ENCODE data around the gene HERPUD1. TPM values are rescaled to one million over a fixed set of nuclear protein-coding genes. Genes with fewer than 3 reads are reported as not detected.

The HERPUD1 gene
- total and polyA plus RNA-seq, 4 donors = 77.2 to 245 (median 132) TPM

DNA sequence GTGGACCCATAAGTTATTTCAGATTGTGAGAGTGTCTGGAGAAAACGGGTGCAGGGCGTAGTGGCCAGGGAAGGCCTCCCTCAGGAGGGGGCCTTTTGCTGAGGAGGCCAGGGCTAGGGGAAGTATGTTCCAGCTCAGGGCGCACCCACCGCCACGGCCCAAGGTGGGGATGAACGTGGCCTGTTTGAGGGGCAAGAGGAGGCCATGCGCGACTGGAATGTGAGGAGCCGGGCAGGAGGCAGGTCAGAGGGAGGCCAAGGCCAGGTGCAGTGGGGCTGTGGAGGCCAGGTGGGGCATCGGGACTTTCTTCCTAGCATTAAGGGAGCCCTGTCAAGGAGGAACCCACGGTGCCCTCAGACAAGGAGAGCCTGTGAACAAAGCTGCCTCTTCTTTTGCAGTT lies 40.3 kb upstream of the HERPUD1 start:
- H3K9me3 ChIP-seq (ENCODE audit: control insufficient read depth, insufficient read depth, low read length) = no peaks in the 10 kb centered on the region
- H3K27ac ChIP-seq (ENCODE audit: low read depth, low read length) = no peak overlapping the region
- 66% methylated on average over 11 of the region's 11 CpGs for WGBS (ENCODE audit: insufficient coverage)
- H3K27me3 ChIP-seq (ENCODE audit: control insufficient read depth, insufficient read depth, low read length) = no peaks in the 10 kb centered on the region
- H3K4me1 ChIP-seq (ENCODE audit: control insufficient read depth, insufficient read depth, low read length) = no peaks in the 10 kb centered on the region
- H3K4me3 ChIP-seq (ENCODE audit: low read depth, low read length) = no peak overlapping the region
- DNase-seq (ENCODE audit: low read depth in 4 of 6, low spot score in 6 of 6) = no peak
- H3K36me3 ChIP-seq (ENCODE audit: control insufficient read depth, insufficient read depth, low read length) = no peaks in the 10 kb centered on the region

DNA sequence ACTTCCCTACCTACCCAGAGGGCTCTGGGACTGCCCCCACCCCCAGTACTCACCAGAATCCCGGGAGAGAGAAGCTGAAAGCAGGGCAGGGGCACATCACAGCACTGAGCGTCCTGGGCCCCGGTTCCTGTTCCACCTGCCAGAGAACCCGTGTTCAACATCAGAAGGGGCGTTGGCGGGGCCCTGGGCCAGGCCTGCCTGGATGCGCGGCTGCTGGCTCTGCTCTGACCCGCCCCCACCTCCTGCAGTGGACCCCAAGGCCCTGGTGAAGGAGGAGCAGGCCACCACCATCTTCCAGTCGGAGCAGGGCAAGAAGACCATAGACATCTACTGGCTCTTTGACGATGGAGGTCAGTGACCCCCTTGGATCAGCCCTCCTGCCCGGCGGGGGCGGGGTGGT lies 39.2 kb upstream of the HERPUD1 start:
- Histone ChIP-seq H3K4me3 (ENCODE audit: low read depth, low read length) (no peak overlapping the region), H3K36me3 (ENCODE audit: control insufficient read depth, insufficient read depth, low read length) (no peaks in the 10 kb centered on the region), H3K27ac (ENCODE audit: low read depth, low read length) (no peak overlapping the region), H3K4me1 (ENCODE audit: control insufficient read depth, insufficient read depth, low read length) (no peaks in the 10 kb centered on the region), H3K9me3 (ENCODE audit: control insufficient read depth, insufficient read depth, low read length) (no peaks in the 10 kb centered on the region), H3K27me3 (ENCODE audit: control insufficient read depth, insufficient read depth, low read length) (no peaks in the 10 kb centered on the region)
- DNase-seq (ENCODE audit: low read depth in 4 of 6, low spot score in 6 of 6) = no peak
- WGBS (ENCODE audit: insufficient coverage) = 86% methylated on average over 14 of the region's 14 CpGs

DNA sequence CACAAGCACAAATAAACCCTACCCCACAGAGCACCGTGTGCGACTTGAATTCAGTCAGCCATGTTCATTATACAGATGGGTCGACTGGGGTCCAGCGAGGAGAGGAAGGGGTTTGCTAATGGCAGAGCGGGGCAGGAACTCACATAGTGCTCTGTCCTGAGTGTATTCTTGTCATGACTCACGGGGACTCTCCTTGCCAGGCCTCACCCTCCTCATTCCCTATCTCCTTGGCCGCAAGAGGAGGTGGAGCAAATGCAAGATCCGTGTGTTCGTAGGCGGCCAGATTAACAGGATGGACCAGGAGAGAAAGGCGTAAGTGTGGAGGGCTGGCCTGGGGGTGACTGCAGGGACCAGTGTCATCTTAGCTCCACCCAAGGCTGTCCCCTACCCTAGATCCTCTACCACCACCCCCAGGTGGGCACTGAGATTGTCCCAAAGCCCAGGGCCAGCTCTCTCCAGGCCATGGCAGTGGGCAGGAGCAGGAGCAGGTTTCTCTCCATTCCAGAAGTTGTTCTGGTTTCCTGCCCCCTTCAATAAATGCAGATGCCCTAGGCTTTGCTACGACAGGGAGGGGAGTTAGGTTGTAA lies 37.5 kb upstream of the HERPUD1 start:
- Histone ChIP-seq H3K4me3 (ENCODE audit: low read depth, low read length) (no peak overlapping the region), H3K9me3 (ENCODE audit: control insufficient read depth, insufficient read depth, low read length) (no peaks in the 10 kb centered on the region), H3K27ac (ENCODE audit: low read depth, low read length) (no peak overlapping the region), H3K4me1 (ENCODE audit: control insufficient read depth, insufficient read depth, low read length) (no peaks in the 10 kb centered on the region), H3K36me3 (ENCODE audit: control insufficient read depth, insufficient read depth, low read length) (no peaks in the 10 kb centered on the region), H3K27me3 (ENCODE audit: control insufficient read depth, insufficient read depth, low read length) (no peaks in the 10 kb centered on the region)
- no peak for DNase-seq (ENCODE audit: low read depth in 4 of 6, low spot score in 6 of 6)
- 86% methylated on average over 6 of the region's 12 CpGs for WGBS (ENCODE audit: insufficient coverage)

DNA sequence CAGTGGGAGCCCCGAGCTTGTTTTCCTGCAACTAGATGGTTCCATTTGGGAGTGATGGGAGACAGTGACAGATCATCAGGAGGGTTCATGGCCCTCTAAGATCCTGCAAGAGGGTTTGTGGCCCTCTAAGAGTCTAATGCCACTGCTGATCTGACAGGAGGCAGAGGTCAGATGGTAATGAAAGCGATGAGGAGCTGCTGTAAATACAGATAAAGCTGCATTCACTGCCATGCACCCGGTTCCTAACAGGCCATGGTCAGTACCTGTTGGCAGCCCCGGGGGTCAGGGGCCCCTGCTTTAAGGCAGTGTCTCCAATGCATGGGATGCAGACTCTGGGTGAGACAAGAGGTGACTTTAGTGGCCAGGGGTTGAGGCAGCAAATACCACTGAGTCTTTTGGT lies 36.1 kb upstream of the HERPUD1 start:
- no peak overlapping the region for H3K27ac ChIP-seq (ENCODE audit: low read depth, low read length)
- 72% methylated on average over 3 of the region's 4 CpGs for WGBS (ENCODE audit: insufficient coverage)
- H3K27me3 ChIP-seq (ENCODE audit: control insufficient read depth, insufficient read depth, low read length) = no peaks in the 10 kb centered on the region
- H3K9me3 ChIP-seq (ENCODE audit: control insufficient read depth, insufficient read depth, low read length) = no peaks in the 10 kb centered on the region
- no peak overlapping the region for H3K4me3 ChIP-seq (ENCODE audit: low read depth, low read length)
- no peak for DNase-seq (ENCODE audit: low read depth in 4 of 6, low spot score in 6 of 6)
- no peaks in the 10 kb centered on the region for H3K36me3 ChIP-seq (ENCODE audit: control insufficient read depth, insufficient read depth, low read length)
- no peaks in the 10 kb centered on the region for H3K4me1 ChIP-seq (ENCODE audit: control insufficient read depth, insufficient read depth, low read length)

DNA sequence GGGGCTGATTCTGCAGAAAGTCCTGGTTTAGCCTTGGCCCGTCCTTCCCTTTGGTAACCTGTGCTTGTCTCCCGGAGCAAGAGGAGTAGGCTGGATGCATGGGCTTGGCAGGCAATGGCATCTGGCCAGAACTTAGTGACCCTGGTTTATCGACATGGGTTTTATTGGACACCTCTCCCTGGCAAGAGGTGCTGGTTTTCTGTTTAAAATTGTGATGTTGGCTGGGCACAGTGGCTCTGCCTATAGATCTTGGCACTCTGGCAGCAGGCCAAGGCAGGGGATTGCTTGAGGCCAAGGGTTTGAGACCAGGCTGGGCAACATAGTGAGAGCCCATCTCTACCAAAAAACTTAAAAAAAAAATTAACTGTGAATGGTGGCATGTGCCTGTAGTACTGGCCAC lies 35.7 kb upstream of the HERPUD1 start:
- no peak for DNase-seq (ENCODE audit: low read depth in 4 of 6, low spot score in 6 of 6)
- no peaks in the 10 kb centered on the region for H3K27me3 ChIP-seq (ENCODE audit: control insufficient read depth, insufficient read depth, low read length)
- no peaks in the 10 kb centered on the region for H3K4me1 ChIP-seq (ENCODE audit: control insufficient read depth, insufficient read depth, low read length)
- no peak overlapping the region for H3K4me3 ChIP-seq (ENCODE audit: low read depth, low read length)
- 75% methylated on average over 3 of the region's 3 CpGs for WGBS (ENCODE audit: insufficient coverage)
- no peaks in the 10 kb centered on the region for H3K9me3 ChIP-seq (ENCODE audit: control insufficient read depth, insufficient read depth, low read length)
- H3K27ac ChIP-seq (ENCODE audit: low read depth, low read length) = no peak overlapping the region
- H3K36me3 ChIP-seq (ENCODE audit: control insufficient read depth, insufficient read depth, low read length) = no peaks in the 10 kb centered on the region

DNA sequence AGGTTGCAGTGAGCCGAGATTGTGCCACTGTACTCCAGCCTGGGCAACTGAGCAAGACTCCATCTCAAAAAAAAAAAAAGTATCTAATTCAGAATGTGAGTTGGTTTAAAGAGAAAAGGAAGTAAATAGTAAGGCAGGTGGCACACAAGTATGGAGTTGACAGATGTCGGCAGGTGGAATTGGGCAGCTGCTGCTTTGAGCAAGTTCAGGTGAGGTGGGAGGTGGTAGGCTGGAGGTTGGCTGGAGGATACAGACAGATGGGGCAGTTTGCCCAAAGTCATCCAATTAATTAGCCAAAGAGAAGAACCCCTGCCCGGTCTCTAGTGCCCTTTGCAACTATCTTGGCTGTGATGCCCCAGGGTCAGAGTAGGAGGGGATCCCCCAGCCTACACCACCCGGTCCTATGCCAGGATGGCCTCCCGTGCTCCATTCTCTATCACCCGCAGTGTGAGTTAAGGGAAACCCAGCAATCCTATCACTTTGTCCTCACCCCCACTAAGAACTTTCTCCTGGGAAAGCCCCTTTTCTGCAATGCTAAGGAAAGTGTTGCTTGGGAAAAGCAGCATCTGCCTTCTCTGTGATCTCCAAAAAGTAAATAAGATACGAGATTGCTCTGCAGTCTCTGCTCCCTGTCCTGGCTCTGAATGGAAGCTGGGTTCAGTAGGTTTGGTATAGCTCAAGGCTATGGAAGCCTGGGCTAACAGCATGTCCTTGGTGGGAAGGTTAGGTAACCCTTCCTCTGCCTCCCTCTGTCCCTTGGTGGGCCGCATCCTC lies 34.7 kb upstream of the HERPUD1 start:
- Histone ChIP-seq H3K4me3 (ENCODE audit: low read depth, low read length) (no peak overlapping the region), H3K4me1 (ENCODE audit: control insufficient read depth, insufficient read depth, low read length) (no peaks in the 10 kb centered on the region), H3K36me3 (ENCODE audit: control insufficient read depth, insufficient read depth, low read length) (no peaks in the 10 kb centered on the region), H3K27ac (ENCODE audit: low read depth, low read length) (no peak overlapping the region), H3K9me3 (ENCODE audit: control insufficient read depth, insufficient read depth, low read length) (no peaks in the 10 kb centered on the region), H3K27me3 (ENCODE audit: control insufficient read depth, insufficient read depth, low read length) (no peaks in the 10 kb centered on the region)
- DNase-seq (ENCODE audit: low read depth in 4 of 6, low spot score in 6 of 6) = no peak
- 93% methylated on average over 4 of the region's 8 CpGs for WGBS (ENCODE audit: insufficient coverage)

DNA sequence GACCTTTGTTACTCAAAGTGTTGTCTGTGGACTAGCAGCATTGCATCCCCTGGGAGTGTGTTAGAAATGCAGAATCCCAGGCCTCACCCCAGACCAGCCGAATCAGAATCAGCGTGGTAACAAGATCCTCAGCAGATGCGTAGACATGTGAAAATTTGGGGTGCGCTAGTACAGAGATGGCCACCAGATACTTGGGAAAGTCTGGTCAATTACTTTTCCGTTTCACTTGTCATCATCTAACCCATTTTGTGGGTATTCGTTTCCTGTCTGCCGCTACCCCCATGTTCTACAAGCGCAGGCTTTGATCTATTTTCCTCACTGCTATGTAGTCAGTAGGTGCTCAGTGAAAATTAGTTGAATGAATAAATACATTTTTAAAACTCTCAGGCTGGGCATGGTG lies 33.1 kb upstream of the HERPUD1 start:
- Histone ChIP-seq H3K9me3 (ENCODE audit: control insufficient read depth, insufficient read depth, low read length) (no peaks in the 10 kb centered on the region), H3K4me1 (ENCODE audit: control insufficient read depth, insufficient read depth, low read length) (no peaks in the 10 kb centered on the region), H3K4me3 (ENCODE audit: low read depth, low read length) (no peak overlapping the region), H3K27me3 (ENCODE audit: control insufficient read depth, insufficient read depth, low read length) (no peaks in the 10 kb centered on the region), H3K36me3 (ENCODE audit: control insufficient read depth, insufficient read depth, low read length) (no peaks in the 10 kb centered on the region), H3K27ac (ENCODE audit: low read depth, low read length) (no peak overlapping the region)
- WGBS (ENCODE audit: insufficient coverage) = 100% methylated on average over 3 of the region's 8 CpGs
- DNase-seq (ENCODE audit: low read depth in 4 of 6, low spot score in 6 of 6) = no peak

DNA sequence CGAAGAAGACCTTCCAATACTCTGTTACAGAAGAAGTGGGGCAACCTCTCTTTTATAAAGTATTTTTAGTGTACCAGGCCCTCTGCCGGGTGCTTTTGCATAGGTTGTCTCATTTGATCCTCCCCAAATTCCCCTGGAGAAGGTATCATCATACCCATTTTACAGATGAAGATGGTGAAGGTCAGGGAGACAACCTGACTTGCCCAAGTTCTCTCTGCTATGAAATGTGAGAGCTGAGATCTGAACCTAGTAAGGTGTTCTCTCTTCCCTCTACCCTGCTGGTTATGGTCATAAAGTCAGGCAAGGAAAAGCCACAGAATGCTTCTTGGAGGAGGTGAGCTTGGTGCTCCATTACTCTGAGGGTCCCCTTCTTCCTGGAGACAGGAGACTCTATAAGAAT lies 28.1 kb upstream of the HERPUD1 start:
- H3K27me3 ChIP-seq (ENCODE audit: control insufficient read depth, insufficient read depth, low read length) = no peaks in the 10 kb centered on the region
- no peaks in the 10 kb centered on the region for H3K36me3 ChIP-seq (ENCODE audit: control insufficient read depth, insufficient read depth, low read length)
- WGBS (ENCODE audit: insufficient coverage) = no CpG with 5 or more reads among the region's 2 CpGs
- H3K4me3 ChIP-seq (ENCODE audit: low read depth, low read length) = no peak overlapping the region
- H3K9me3 ChIP-seq (ENCODE audit: control insufficient read depth, insufficient read depth, low read length) = no peaks in the 10 kb centered on the region
- no peak overlapping the region for H3K27ac ChIP-seq (ENCODE audit: low read depth, low read length)
- no peaks in the 10 kb centered on the region for H3K4me1 ChIP-seq (ENCODE audit: control insufficient read depth, insufficient read depth, low read length)
- DNase-seq (ENCODE audit: low read depth in 4 of 6, low spot score in 6 of 6) = no peak

DNA sequence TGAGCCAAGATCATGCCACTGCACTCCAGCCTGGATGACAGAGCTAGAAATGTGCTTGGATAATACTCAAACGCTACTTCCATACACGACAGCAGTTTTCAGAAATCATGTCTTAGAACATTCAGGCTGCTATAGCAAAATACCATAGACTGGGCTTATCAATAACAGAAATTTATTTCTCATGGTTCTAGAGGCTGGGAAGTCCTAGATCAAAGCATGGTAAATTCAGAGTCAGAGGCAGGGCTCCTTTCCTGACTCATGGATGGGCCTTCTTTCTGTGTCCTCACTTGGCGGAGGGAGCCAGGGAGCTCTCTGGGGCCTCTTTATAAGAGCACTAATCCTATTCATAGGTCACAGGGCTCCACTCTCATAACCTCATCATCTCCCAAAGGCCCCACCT lies 24.5 kb upstream of the HERPUD1 start:
- DNase-seq (ENCODE audit: low read depth in 4 of 6, low spot score in 6 of 6) = no peak
- Histone ChIP-seq H3K4me3 (ENCODE audit: low read depth, low read length) (no peak overlapping the region), H3K36me3 (ENCODE audit: control insufficient read depth, insufficient read depth, low read length) (no peaks in the 10 kb centered on the region), H3K27me3 (ENCODE audit: control insufficient read depth, insufficient read depth, low read length) (no peaks in the 10 kb centered on the region), H3K9me3 (ENCODE audit: control insufficient read depth, insufficient read depth, low read length) (no peaks in the 10 kb centered on the region), H3K4me1 (ENCODE audit: control insufficient read depth, insufficient read depth, low read length) (peaks cover 7% of the 10 kb centered on the region), H3K27ac (ENCODE audit: low read depth, low read length) (no peak overlapping the region)
- 100% methylated on average over 1 of the region's 3 CpGs for WGBS (ENCODE audit: insufficient coverage)

DNA sequence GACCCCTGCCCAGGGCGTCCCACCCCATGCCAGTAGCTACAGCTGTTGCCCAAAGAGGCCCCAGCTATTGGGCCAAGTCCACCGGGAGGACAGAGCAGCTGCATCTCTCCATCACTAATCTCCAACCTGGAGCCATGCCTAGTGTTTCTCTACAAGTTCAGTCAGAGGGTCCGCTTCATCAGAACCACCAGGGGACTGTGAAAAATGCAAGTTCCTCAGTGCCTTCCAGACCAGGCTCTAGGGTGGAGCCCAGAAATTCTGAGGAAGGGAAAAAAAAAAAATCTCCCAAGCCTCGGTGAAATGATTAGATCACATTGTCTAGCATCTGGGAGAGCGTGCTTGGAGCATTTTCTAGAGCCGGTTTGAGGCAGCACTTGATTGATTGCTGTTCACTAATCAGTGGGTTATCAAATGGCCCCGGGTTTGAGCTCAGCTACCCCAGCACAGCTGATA lies 22.4 kb upstream of the HERPUD1 start:
- WGBS (ENCODE audit: insufficient coverage) = 46% methylated on average over 7 of the region's 7 CpGs
- Histone ChIP-seq H3K4me3 (ENCODE audit: low read depth, low read length) (no peak overlapping the region), H3K27me3 (ENCODE audit: control insufficient read depth, insufficient read depth, low read length) (no peaks in the 10 kb centered on the region), H3K4me1 (ENCODE audit: control insufficient read depth, insufficient read depth, low read length) (peaks cover 17% of the 10 kb centered on the region), H3K9me3 (ENCODE audit: control insufficient read depth, insufficient read depth, low read length) (no peaks in the 10 kb centered on the region), H3K27ac (ENCODE audit: low read depth, low read length) (peak overlapping the region; percentile 38), H3K36me3 (ENCODE audit: control insufficient read depth, insufficient read depth, low read length) (no peaks in the 10 kb centered on the region)
- DNase-seq (ENCODE audit: low read depth in 4 of 6, low spot score in 6 of 6) = no peak
